Smooth muscle cell of the brain vasculature (primary cell): Measurements from ENCODE around the gene RHBDL1.
"Not testable (repeated sequence)": the region's sequence is repeated elsewhere in the genome, so short reads cannot be mapped to it uniquely, and the experiment has no call there.

Experiments used
- DNase-seq: peaks from one replicate; pipeline ENCODE4 v3.0.0-alpha.2; 2012; ENCODE audit warnings: low read depth, low spot score

Gene RHBDL1

GRCh38 chr16:684961-685696, 9.7 kb downstream of the RHBDL1 start:
- no peak for DNase-seq

- no peak for DNase-seq
These were observed 10.5 kb downstream of the RHBDL1 start for GRCh38 chr16:685967-686366.

DNA sequence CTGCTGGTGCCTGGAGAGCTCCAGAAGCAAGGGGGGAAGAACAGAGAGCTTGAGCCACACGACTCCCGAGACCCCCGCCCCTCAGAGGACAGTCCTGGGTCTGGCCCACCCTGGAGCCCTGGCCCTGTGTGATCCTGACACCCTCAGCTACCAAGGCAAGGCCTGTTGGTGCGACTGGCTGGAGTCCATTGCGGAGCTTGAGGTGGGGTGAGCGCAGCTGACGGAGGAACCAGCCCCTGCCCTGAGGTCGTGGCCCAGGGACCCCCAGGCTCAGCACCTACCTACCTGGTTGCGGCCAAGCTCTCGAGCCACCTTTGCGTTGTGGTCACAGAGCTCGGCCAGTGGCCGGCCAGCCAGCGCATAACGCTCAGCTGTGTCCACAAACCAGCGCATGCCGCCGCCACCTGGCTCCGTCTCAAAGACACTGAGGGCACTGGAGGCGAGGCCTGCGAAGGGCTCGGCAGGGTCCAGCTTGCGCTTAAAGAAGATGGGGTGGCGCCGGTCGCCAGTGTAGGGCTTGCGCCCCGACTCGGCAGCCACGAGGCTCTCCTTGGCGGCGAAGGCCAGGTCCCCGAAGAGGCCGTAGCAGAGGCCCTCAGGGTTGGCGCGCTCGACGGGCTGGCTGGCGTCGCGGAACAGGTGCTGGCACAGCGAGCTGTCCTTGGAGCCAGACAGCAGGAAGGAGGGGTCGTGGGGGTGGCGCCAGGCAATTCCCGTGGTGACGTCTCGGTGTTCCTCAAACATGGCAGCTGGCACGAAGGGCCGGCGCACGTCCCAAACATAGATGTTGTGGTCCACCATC, 11.2 kb downstream of the RHBDL1 start:
- DNase-seq = no peak

DNA sequence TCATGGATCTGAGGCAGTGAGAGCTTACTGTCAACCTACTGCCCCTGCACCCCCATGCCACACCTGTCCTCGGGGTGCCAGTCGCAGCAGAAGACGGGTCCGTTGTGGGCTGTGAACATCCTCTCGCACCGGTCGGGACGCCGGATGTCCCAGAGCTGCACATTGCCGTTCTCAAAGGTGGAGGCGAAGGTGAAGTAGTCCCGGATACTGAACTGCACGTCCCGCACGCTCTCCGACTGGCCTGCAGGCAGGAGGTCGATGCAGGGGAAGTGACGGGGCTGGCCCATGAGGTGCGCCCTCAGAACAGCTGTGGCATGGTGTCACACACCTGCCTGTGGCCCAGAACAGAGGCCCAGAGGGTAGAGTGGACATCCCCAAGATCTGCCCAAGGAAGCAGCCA, 12.0 kb downstream of the RHBDL1 start:
- no peak for DNase-seq

- DNase-seq = no peak
These were observed 13.9 kb downstream of the RHBDL1 start for GRCh38 chr16:689175-689897.

- DNase-seq = not testable (repeated sequence)
These were observed 15.8 kb downstream of the RHBDL1 start for GRCh38 chr16:691242-691641.

DNA sequence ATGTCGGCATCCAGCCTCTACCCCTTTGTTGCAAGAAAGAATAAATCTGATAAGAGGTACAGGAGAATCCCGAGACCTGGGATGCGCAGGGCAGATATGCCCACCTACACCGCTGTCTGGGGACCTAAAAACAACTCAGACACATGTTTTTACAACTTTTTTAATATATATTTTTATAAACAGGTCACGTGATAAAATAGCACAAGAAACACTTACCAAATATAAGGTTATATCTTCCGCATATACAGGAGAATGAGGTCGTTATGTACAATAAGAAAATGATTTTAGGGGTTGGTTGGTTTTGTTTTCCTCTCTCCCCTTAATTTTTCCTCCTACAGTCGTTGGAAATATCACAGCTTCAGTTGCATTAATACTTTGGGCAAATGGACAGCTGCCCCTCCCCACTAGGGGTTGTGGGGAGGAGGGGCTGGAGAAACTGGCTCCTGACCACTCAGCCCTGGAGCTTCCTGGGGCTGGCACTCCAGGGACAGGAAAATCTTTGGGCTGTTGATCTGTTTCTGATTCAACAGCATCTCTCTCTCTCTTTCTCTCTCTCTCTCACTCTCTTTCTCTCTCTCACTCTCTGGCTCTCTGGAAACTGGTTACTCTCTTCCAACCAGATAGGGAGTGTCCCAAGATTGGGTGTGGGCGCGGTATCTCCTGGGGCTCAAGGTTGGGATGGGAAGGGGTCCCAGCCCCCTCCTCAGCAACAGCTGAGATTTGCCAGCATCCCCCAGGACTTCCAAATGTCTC, 17.1 kb downstream of the RHBDL1 start:
- no peak for DNase-seq

DNA sequence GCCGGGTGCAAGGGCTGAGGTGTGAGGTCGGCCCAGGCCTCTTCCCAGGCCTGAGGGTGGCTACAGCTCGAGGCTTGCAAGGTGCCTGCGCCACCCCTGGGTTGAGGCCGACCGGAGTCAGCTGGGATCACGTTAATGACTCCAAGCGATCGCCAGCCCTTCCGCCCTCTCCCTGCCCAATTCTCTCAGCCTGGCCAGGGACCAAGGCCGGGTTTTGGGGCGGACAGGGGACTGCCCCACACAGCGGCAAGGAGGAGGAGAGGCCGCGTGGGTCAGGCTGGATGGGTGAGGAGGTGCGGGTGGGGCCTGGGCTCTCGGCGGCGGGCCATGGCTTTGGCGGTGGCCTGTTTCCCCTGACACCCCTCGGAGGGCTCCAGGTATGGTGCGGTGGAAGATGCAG, 17.9 kb downstream of the RHBDL1 start:
- DNase-seq = no peak

GRCh38 chr16:693766-694165, 18.3 kb downstream of the RHBDL1 start:
- no peak for DNase-seq

GRCh38 chr16:694187-694862, 18.9 kb downstream of the RHBDL1 start:
- no peak for DNase-seq

GRCh38 chr16:694863-695354, 19.4 kb downstream of the RHBDL1 start:
- no peak for DNase-seq

- no peak for DNase-seq
These were observed 20.1 kb downstream of the RHBDL1 start for GRCh38 chr16:695355-696089.

DNA sequence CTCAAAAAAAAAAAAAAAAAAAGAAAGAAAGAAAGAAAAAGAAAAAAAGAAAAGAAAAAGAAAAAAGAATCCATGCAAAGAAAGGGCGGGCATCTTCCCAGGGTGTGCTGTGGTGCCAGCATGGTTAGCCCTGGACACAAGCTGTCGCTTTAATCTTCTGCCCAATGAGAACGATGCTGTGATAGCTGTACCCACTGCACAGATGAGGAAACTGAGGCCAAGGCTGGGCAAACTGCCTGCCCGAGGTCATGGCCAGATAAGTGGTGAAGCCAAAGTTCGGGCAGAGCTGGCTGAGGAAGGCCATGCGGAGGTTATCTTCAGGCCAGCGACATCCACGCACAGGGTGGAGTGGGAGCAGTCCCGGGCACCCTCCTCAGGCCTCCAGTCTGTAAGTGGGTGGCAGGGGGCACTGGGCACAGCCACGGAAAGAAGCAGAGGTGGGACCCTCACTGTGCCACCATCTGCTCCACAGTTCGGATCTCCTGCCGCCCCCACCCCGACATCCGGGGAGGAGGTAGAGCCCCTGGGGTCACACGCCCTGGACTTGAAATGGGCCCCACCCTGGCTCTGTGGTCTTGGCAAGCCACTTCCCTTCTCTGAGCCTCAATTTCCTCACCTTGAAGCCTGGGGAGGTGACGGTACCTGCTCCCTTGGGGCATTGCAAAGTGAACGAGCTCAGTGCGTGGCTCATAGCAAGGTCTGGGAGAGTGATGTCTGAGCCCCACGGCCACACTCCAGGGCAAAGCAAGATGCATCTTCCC, 23.6 kb downstream of the RHBDL1 start:
- no peak for DNase-seq

GRCh38 chr16:700684-701584, 25.5 kb downstream of the RHBDL1 start:
- no peak for DNase-seq

DNA sequence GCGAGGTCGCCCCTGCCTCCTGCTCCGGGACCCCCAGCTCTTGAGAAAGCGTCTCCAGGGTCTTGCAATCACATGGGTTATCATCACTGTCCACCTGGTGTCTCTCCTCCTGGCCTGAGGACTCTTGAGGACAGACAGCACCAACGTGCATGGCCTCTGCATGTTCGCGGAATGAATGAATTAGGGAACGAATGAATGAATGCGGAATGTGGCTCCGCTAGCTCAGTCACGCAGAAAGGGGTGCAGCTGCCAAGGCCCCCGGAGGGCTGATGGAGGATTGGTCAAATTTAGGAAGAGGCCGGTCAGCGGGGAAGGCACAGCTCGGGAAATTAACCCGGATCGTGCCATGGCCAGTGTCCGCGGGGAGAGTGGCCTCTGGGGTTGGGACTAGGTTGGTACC, 26.9 kb downstream of the RHBDL1 start:
- no peak for DNase-seq

DNA sequence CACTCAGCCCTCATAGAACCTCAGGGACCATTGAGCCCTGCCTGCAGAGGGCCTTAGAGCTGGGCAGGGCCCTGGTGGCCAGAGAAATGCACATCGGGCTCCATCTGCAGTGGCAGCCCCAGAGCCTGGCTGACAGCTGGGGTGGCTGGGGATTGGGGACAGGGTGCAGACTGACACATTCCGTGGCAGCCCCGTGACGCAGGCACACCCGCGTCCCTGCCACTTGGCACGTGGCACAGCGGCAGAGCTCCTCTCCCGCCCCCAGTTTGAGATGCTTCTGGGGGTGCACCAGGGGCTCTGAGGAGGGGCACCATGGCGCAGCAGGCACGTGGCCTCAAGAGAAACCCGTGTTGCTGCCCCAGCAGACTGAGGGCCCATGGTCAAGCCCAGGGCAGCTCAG, 27.9 kb downstream of the RHBDL1 start:
- DNase-seq = no peak

DNA sequence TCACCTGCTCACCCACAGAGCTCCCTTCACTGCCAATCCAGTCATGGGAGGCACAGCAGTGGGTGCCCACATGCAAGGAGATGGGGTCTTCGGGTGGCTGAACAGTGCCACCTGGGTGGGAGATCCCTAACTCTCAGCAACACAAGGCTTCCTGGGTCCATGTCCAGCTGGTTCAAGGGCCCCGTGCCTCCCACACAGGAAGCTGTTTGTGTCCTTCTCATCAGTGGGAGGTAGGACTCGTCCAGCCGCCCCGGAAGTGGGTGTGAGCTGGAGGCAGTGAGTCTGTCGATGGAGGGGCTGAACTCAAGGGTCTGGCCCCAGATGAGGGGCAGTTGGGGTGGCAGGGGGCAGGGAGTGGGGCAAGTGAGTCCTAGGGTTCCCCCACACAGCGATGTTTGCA, 28.6 kb downstream of the RHBDL1 start:
- no peak for DNase-seq

DNA sequence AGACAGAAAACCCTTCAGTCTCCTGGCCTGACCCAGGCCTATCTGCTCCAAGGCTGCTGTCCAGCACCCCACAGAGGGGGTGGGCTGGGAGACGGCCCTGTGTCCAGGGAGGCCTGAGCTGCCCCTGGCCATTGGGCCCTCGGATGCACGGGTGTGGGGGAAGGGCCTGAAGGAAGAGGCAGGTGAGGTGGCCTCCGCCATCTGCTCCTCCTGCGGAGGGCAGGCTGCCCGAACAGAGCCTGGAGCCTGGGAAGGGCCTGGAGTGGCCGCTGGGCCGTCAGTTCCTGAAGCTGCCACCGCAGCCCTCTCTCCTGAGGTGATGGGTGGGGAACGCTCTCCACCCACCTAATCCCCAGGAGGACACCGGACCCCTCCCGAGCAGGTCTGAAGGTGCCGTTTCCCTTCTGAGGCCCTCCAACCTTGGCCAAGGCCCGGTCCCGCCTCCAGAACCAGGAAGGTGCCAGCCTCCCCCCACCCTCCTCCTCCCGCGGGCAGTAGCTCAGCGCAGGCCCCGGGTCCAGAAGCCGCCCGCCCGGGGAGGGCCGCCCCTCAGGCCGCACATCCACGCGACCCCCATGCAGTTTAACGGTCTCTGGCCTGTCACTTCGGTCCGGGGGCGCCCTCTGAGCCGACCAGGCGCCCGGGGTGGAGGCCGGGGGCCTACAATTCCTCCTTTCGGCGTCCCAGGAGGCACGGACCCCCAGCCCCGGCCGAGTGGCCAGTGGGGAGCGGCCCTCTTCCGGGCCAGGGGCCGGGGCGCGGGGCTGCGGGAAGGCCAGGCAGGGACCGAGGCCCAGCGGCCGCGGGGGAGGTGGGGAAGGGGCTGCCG, 29.3 kb downstream of the RHBDL1 start:
- DNase-seq = no peak
